H9 (cell line): Measurements from ENCODE around the gene SRM. TPM values are rescaled to one million over a fixed set of nuclear protein-coding genes. Genes with fewer than 3 reads are reported as not detected.

Experiments
- DNase-seq: peaks from one replicate; pipeline ENCODE4 v3.0.0-alpha.2; 2017
- H2AFZ ChIP-seq: one replicate; pipeline ENCODE4 v1.6.1; 2013; ENCODE audit warnings: mild to moderate bottlenecking, low read length, control low read depth, moderate library complexity
- H2AK5ac ChIP-seq: 2 replicates; pipeline ENCODE4 v1.6.1; 2013; ENCODE audit warnings: low read length, control low read depth, mixed read lengths; ENCODE audit not compliant: insufficient read length
- H2BK120ac ChIP-seq: one replicate; pipeline ENCODE4 v1.6.1; 2013; ENCODE audit warnings: low read depth, mild to moderate bottlenecking, low read length, control low read depth, inconsistent platforms; ENCODE audit not compliant: poor library complexity, severe bottlenecking
- H2BK12ac ChIP-seq: 2 replicates; pipeline ENCODE4 v1.6.1; 2013; ENCODE audit warnings: low read length, control low read depth, mixed read lengths, low read depth; ENCODE audit not compliant: insufficient read length
- H2BK15ac ChIP-seq: 2 replicates; pipeline ENCODE4 v1.6.1; 2013; ENCODE audit warnings: low read depth, low read length, control low read depth
- H2BK20ac ChIP-seq: one replicate; pipeline ENCODE4 v1.6.1; 2013; ENCODE audit warnings: low read depth, mild to moderate bottlenecking, low read length, control low read depth, inconsistent platforms; ENCODE audit not compliant: poor library complexity, severe bottlenecking
- H2BK5ac ChIP-seq: 2 replicates; pipeline ENCODE4 v1.6.1; 2013; ENCODE audit warnings: low read length, control low read depth, mixed read lengths; ENCODE audit not compliant: insufficient read length
- H3K14ac ChIP-seq: 2 replicates; pipeline ENCODE4 v1.6.1; 2013; ENCODE audit warnings: low read length, control low read depth; ENCODE audit not compliant: insufficient read depth
- H3K18ac ChIP-seq: 2 replicates; pipeline ENCODE4 v1.6.1; 2013; ENCODE audit warnings: low read depth, mild to moderate bottlenecking, mixed read lengths, low read length, control low read depth; ENCODE audit not compliant: insufficient read length
- H3K23ac ChIP-seq: 2 replicates; pipeline ENCODE4 v1.6.1; 2013; ENCODE audit warnings: low read length, control low read depth, mixed read lengths, low read depth; ENCODE audit not compliant: insufficient read length
- H3K23me2 ChIP-seq: 2 replicates; pipeline ENCODE4 v1.6.1; 2013; ENCODE audit warnings: low read depth, mild to moderate bottlenecking, mixed read lengths, low read length, control low read depth; ENCODE audit not compliant: insufficient read length, poor library complexity, severe bottlenecking
- H3K27ac ChIP-seq: 2 replicates; pipeline ENCODE4 v1.5.1; 2013; ENCODE audit warnings: low read length, control low read depth, mixed read lengths, low read depth; ENCODE audit not compliant: insufficient read length
- H3K27me3 ChIP-seq: 2 replicates; pipeline ENCODE4 v1.6.1; 2013; ENCODE audit warnings: low read length, control low read depth, inconsistent platforms; ENCODE audit not compliant: insufficient read depth
- H3K4ac ChIP-seq: 2 replicates; pipeline ENCODE4 v1.6.1; 2013; ENCODE audit warnings: low read depth, mild to moderate bottlenecking, control low read depth, inconsistent platforms, low read length, moderate library complexity
- H3K4me1 ChIP-seq: 2 replicates; pipeline ENCODE4 v1.6.1; 2013; ENCODE audit warnings: low read length, control low read depth, inconsistent platforms; ENCODE audit not compliant: insufficient read depth
- H3K4me2 ChIP-seq: 2 replicates; pipeline ENCODE4 v1.6.1; 2013; ENCODE audit warnings: low read length, control low read depth, mixed read lengths; ENCODE audit not compliant: insufficient read length, insufficient read depth
- H3K56ac ChIP-seq: 2 replicates; pipeline ENCODE4 v1.6.1; 2013; ENCODE audit warnings: low read depth, mild to moderate bottlenecking, mixed read lengths, low read length, control low read depth; ENCODE audit not compliant: insufficient read length
- H3K79me1 ChIP-seq: 2 replicates; pipeline ENCODE4 v1.6.1; 2013; ENCODE audit warnings: low read depth, mild to moderate bottlenecking, moderate library complexity, low read length, control low read depth, inconsistent platforms; ENCODE audit not compliant: insufficient read depth, poor library complexity, severe bottlenecking
- H3K79me2 ChIP-seq: 2 replicates; pipeline ENCODE4 v1.6.1; 2013; ENCODE audit warnings: low read length, control low read depth, inconsistent platforms; ENCODE audit not compliant: insufficient read depth
- H3K9ac ChIP-seq: 2 replicates; pipeline ENCODE4 v1.6.1; 2013; ENCODE audit warnings: low read length, control low read depth, mixed read lengths; ENCODE audit not compliant: insufficient read length; ENCODE audit errors: extremely low read depth
- H3K9me3 ChIP-seq: one replicate; pipeline ENCODE4 v1.6.1; 2013; ENCODE audit warnings: low read depth, low read length, inconsistent platforms; ENCODE audit not compliant: control insufficient read depth
- H3T11ph ChIP-seq: one replicate; pipeline ENCODE4 v1.6.1; 2013; ENCODE audit warnings: mild to moderate bottlenecking, low read length, control low read depth, inconsistent platforms
- H4K20me1 ChIP-seq: one replicate; pipeline ENCODE4 v1.6.1; 2013; ENCODE audit not compliant: control insufficient read depth, insufficient read length, insufficient read depth
- H4K5ac ChIP-seq: 2 replicates; pipeline ENCODE4 v1.6.1; 2013; ENCODE audit warnings: low read depth, mild to moderate bottlenecking, mixed read lengths, low read length, control low read depth; ENCODE audit not compliant: insufficient read length
- H4K8ac ChIP-seq: replicated peaks from 2 replicates; pipeline ENCODE4 v1.6.1; 2013; ENCODE audit warnings: low read length, control low read depth, mixed read lengths, low read depth; ENCODE audit not compliant: insufficient read length
- H4K91ac ChIP-seq: 2 replicates; pipeline ENCODE4 v1.6.1; 2013; ENCODE audit warnings: low read depth, mild to moderate bottlenecking, moderate library complexity, mixed read lengths, low read length, control low read depth; ENCODE audit not compliant: insufficient read length
- H3K27ac Mint-ChIP-seq, 3 experiments: 2 replicates in 2 of 3; 3 replicates in 1 of 3; pipeline ENCODE4 v1.8.0; 2020 to 2021; ENCODE audit warnings: mixed read lengths in 3 of 3, mild to moderate bottlenecking in 1 of 3, moderate library complexity in 1 of 3
- H3K27me3 Mint-ChIP-seq: 2 replicates; pipeline ENCODE4 v1.8.0; 2021; ENCODE audit warnings: low read depth, mild to moderate bottlenecking, moderate library complexity, mixed read lengths
- H3K36me3 Mint-ChIP-seq, 3 experiments: 2 replicates in 2 of 3; 3 replicates in 1 of 3; pipeline ENCODE4 v1.8.0; 2020 to 2021; ENCODE audit warnings: low read depth in 3 of 3, mixed read lengths in 3 of 3; ENCODE audit not compliant: insufficient read depth in 1 of 3
- H3K4me1 Mint-ChIP-seq, 2 experiments: 2 replicates each; pipeline ENCODE4 v1.8.0; 2020; ENCODE audit warnings: mixed read lengths in 2 of 2
- H3K4me3 Mint-ChIP-seq, 2 experiments: 2 replicates in 1 of 2; 3 replicates in 1 of 2; pipeline ENCODE4 v1.8.0; 2020 to 2021; ENCODE audit warnings: mild to moderate bottlenecking in 2 of 2, mixed read lengths in 2 of 2, moderate library complexity in 1 of 2
- H3K9me3 Mint-ChIP-seq, 2 experiments: 2 replicates in 1 of 2; 3 replicates in 1 of 2; pipeline ENCODE4 v1.8.0; 2020; ENCODE audit warnings: mild to moderate bottlenecking in 2 of 2, mixed read lengths in 2 of 2, moderate library complexity in 1 of 2
- WGBS: extraction: QIAGEN DNeasy Blood & Tissue Kit; methylation state at CpG from one replicate; pipeline ENCODE4 v1.1.7; 2013; ENCODE audit warnings: missing lambda C conversion rate, low lambda C conversion rate, mixed read lengths; ENCODE audit not compliant: insufficient read length; ENCODE audit errors: extremely low coverage; 5-methylcytosine and 5-hydroxymethylcytosine counted together
- total RNA-seq: library from RNA; stranded (reverse); gene quantifications from 2 replicates; pipeline ENCODE4 v1.2.1, GENCODE V29; 2021
- TF ChIP-seq, protein P1 (sequence below): fragments of 200-600 bp; sonication (generic); conservative IDR thresholded peaks from 3 replicates; pipeline ENCODE4 v1.8.0; 2021; ENCODE audit warnings: antibody characterized with exemption, mild to moderate bottlenecking

The SRM gene
- total RNA-seq, 1 experiment from 2014 or later: 196 TPM

DNA sequence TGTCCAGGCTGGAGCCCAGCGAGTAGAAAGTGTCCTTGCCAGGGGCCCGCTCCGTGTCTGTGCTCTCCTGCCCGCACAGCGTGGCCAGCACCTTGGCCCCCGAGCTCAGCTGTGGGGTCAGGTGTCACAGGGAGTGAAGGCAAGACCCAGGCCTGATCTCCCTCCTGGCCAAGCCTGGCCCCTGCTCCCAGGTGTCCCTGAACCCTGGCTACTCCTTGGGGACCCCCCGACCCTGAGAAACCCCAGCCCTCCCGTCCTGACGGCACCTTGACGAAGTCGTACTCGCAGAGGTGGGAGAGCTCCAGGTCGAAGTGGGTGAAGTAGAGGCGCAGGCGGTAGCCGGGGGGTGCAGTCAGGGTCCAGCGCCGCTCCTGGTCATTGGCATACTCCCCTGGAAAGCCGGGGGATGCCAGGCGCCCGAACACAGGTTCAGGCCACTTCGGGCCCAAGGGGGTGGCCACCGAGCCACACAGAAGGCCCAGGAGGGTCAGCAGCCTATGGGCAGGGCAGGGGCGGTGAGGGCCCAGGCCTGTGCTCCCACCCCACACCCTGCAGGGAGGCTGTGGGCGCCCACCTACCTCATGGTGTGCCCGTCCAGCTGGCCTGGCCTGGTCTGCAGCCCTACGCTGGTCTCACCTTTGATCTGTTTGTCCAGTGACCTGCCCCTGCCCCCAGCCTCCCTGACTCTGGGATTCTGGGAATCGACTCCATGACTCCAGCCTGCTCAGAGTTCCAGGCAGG is 13.0 kb downstream of the SRM start, which contains the start of gene MASP2:
Gene MASP2 (minus strand): TSS at position 615 of the 741 bp plus-strand sequence. CDS start 32 bp downstream, at position 583.
- Mint-ChIP-seq H3K9me3 (no peaks in the 10 kb centered on the region), H3K27ac (no peak within 1 kb of the TSS), H3K27me3 (no peaks in the 10 kb centered on the region), H3K4me1 (peaks cover 5% of the 10 kb centered on the region in 2 experiments), H3K4me3 (no peak within 1 kb of the TSS), H3K36me3 (peaks cover 0 to 1% (median 0%) of the 10 kb centered on the region in 3 experiments; a peak in 1 of 7 replicates)
- Histone ChIP-seq H2AFZ (no peak within 1 kb of the TSS), H4K20me1 (peaks cover 4% of the 10 kb centered on the region), H3K79me1 (no peaks in the 10 kb centered on the region), H3T11ph (no peak within 1 kb of the TSS), H3K79me2 (no peaks in the 10 kb centered on the region), H3K56ac (no peak within 1 kb of the TSS), H2AK5ac (no peak within 1 kb of the TSS), H3K18ac (no peak within 1 kb of the TSS), H4K8ac (no peak within 1 kb of the TSS), H2BK5ac (no peak within 1 kb of the TSS), H3K4ac (no peak within 1 kb of the TSS), H3K14ac (no peak within 1 kb of the TSS), H3K27me3 (no peaks in the 10 kb centered on the region), H3K23ac (no peak within 1 kb of the TSS), H4K91ac (no peak within 1 kb of the TSS), H2BK120ac (no peak within 1 kb of the TSS), H2BK12ac (no peak within 1 kb of the TSS), H2BK15ac (no peak within 1 kb of the TSS), H2BK20ac (no peak within 1 kb of the TSS), H3K4me1 (no peaks in the 10 kb centered on the region), H3K4me2 (no peak within 1 kb of the TSS), H3K27ac (no peak within 1 kb of the TSS), H3K9me3 (no peaks in the 10 kb centered on the region), H4K5ac (no peak within 1 kb of the TSS), H3K9ac (no peak within 1 kb of the TSS), H3K23me2 (no peaks in the 10 kb centered on the region)
- no peak for DNase-seq
- no CpG with 5 or more reads among the region's 28 CpGs for WGBS
- TF ChIP-seq, protein P1, sequence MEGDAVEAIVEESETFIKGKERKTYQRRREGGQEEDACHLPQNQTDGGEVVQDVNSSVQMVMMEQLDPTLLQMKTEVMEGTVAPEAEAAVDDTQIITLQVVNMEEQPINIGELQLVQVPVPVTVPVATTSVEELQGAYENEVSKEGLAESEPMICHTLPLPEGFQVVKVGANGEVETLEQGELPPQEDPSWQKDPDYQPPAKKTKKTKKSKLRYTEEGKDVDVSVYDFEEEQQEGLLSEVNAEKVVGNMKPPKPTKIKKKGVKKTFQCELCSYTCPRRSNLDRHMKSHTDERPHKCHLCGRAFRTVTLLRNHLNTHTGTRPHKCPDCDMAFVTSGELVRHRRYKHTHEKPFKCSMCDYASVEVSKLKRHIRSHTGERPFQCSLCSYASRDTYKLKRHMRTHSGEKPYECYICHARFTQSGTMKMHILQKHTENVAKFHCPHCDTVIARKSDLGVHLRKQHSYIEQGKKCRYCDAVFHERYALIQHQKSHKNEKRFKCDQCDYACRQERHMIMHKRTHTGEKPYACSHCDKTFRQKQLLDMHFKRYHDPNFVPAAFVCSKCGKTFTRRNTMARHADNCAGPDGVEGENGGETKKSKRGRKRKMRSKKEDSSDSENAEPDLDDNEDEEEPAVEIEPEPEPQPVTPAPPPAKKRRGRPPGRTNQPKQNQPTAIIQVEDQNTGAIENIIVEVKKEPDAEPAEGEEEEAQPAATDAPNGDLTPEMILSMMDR: no peak
